HEK293 (cell line): ENCODE measurements around the gene SMURF2.
A peak's percentile ranks its signal among the peaks of the same experiment; 100 is the strongest.

ENCODE experiments used
- CTCF ChIA-PET: fragments of 350-600 bp; formaldehyde crosslinking; extraction: SDS; loops from one replicate; lab custom pipeline; 2021; ENCODE audit warnings: antibody characterized with exemption; lab: Yijun Ruan, JAX
- POLR2A ChIA-PET: fragments of 300-600 bp; formaldehyde crosslinking; extraction: SDS; loops from one replicate; lab custom pipeline; 2020; ENCODE audit warnings: antibody characterized with exemption, inconsistent platforms; lab: Yijun Ruan, JAX
- H3K27ac ChIP-seq: fragments of 200-500 bp; sonication (Bioruptor generic); 2 replicates; pipeline ENCODE4 v1.5.1; 2014; ENCODE audit warnings: low read depth, low read length, control low read depth, inconsistent platforms; ENCODE audit errors: extremely low read depth
- H3K36me3 ChIP-seq, 2 experiments: fragments of 200-500 bp in 1 of 2; sonication (Bioruptor generic) in 1 of 2; 1 replicate in 1 of 2; 2 replicates in 1 of 2; pipeline ENCODE4 v1.5.1; 2014 to 2017; ENCODE audit warnings: inconsistent platforms in 2 of 2, low read length in 2 of 2; ENCODE audit not compliant: control insufficient read depth in 2 of 2, insufficient read depth in 1 of 2
- H3K4me1 ChIP-seq: fragments of 200-500 bp; sonication (Bioruptor generic); 2 replicates; pipeline ENCODE4 v1.5.1; 2014; ENCODE audit warnings: mild to moderate bottlenecking, low read length, inconsistent platforms; ENCODE audit not compliant: control insufficient read depth, insufficient read depth
- H3K4me3 ChIP-seq: 2 replicates; pipeline ENCODE4 v1.5.1; 2011; ENCODE audit warnings: low read depth, mild to moderate bottlenecking, control low read depth, low read length, moderate library complexity
- H3K9me3 ChIP-seq: fragments of 200-500 bp; sonication (Bioruptor generic); 2 replicates; pipeline ENCODE4 v1.5.1; 2014; ENCODE audit warnings: low read depth, low read length, inconsistent platforms; ENCODE audit not compliant: control insufficient read depth, insufficient read depth
- BCL11B ChIP-seq: fragments of 450-650 bp; formaldehyde crosslinking; IDR thresholded peaks from 2 replicates; pipeline ENCODE4 v1.5.1; 2016; ENCODE audit warnings: low read depth, missing biosample characterization, missing genetic modification characterization
- CTCF ChIP-seq: fragments of 450-650 bp; formaldehyde crosslinking; IDR thresholded peaks from 2 replicates; pipeline ENCODE4 v1.5.1; 2016; ENCODE audit warnings: missing biosample characterization, missing genetic modification characterization
- ELK4 ChIP-seq: IDR thresholded peaks from 2 replicates; pipeline ENCODE4 v1.6.1; 2011; ENCODE audit warnings: mild to moderate bottlenecking, low read depth, low read length, borderline replicate concordance
- KLF1 ChIP-seq: fragments of 450-650 bp; formaldehyde crosslinking; IDR thresholded peaks from 2 replicates; pipeline ENCODE4 v1.5.1; 2016; ENCODE audit warnings: missing biosample characterization, missing genetic modification characterization
- KLF9 ChIP-seq: fragments of 450-650 bp; formaldehyde crosslinking; IDR thresholded peaks from 2 replicates; pipeline ENCODE4 v1.5.1; 2016; ENCODE audit warnings: missing biosample characterization, missing genetic modification characterization, low read depth
- OSR2 ChIP-seq: fragments of 450-650 bp; formaldehyde crosslinking; IDR thresholded peaks from 2 replicates; pipeline ENCODE4 v1.5.1; 2016; ENCODE audit warnings: missing biosample characterization, missing genetic modification characterization
- PRDM2 ChIP-seq: fragments of 450-650 bp; formaldehyde crosslinking; IDR thresholded peaks from 2 replicates; pipeline ENCODE4 v1.5.1; 2016; ENCODE audit warnings: missing biosample characterization, missing genetic modification characterization, borderline replicate concordance
- PRDM4 ChIP-seq: fragments of 450-650 bp; formaldehyde crosslinking; IDR thresholded peaks from 2 replicates; pipeline ENCODE4 v1.5.1; 2017; ENCODE audit warnings: missing biosample characterization, missing genetic modification characterization
- SP7 ChIP-seq: fragments of 450-650 bp; formaldehyde crosslinking; IDR thresholded peaks from 2 replicates; pipeline ENCODE4 v1.5.1; 2016; ENCODE audit warnings: missing biosample characterization, missing genetic modification characterization
- WT1 ChIP-seq: fragments of 450-650 bp; formaldehyde crosslinking; IDR thresholded peaks from 2 replicates; pipeline ENCODE4 v1.5.1; 2016; ENCODE audit warnings: missing biosample characterization, missing genetic modification characterization
- ZBTB26 ChIP-seq: fragments of 450-650 bp; formaldehyde crosslinking; optimal IDR thresholded peaks from 2 replicates; pipeline ENCODE3; 2016; ENCODE audit warnings: missing biosample characterization, mild to moderate bottlenecking, missing genetic modification characterization
- ZBTB6 ChIP-seq: fragments of 450-650 bp; formaldehyde crosslinking; IDR thresholded peaks from 2 replicates; pipeline ENCODE4 v1.5.1; 2017; ENCODE audit warnings: missing biosample characterization, missing genetic modification characterization
- ZFP69B ChIP-seq: fragments of 450-650 bp; formaldehyde crosslinking; IDR thresholded peaks from 2 replicates; pipeline ENCODE4 v1.5.1; 2016; ENCODE audit warnings: missing biosample characterization, missing genetic modification characterization
- ZNF157 ChIP-seq: fragments of 450-650 bp; formaldehyde crosslinking; IDR thresholded peaks from 2 replicates; pipeline ENCODE4 v1.5.1; 2016; ENCODE audit warnings: missing biosample characterization, missing genetic modification characterization
- ZNF341 ChIP-seq: fragments of 450-650 bp; formaldehyde crosslinking; IDR thresholded peaks from 2 replicates; pipeline ENCODE4; 2016; ENCODE audit warnings: low read depth, missing biosample characterization, missing genetic modification characterization
- ZNF521 ChIP-seq: fragments of 450-650 bp; formaldehyde crosslinking; IDR thresholded peaks from 2 replicates; pipeline ENCODE4 v1.5.1; 2017; ENCODE audit warnings: missing biosample characterization, mild to moderate bottlenecking, missing genetic modification characterization
- ZNF555 ChIP-seq: fragments of 450-650 bp; formaldehyde crosslinking; conservative IDR thresholded peaks from 2 replicates; pipeline ENCODE4 v1.5.1; 2017; ENCODE audit warnings: missing biosample characterization, mild to moderate bottlenecking, missing genetic modification characterization, inconsistent platforms
- ZNF747 ChIP-seq: fragments of 450-650 bp; formaldehyde crosslinking; IDR thresholded peaks from 2 replicates; pipeline ENCODE4 v1.5.1; 2016; ENCODE audit warnings: missing biosample characterization, missing genetic modification characterization
- ZSCAN16 ChIP-seq: fragments of 450-650 bp; formaldehyde crosslinking; IDR thresholded peaks from 2 replicates; pipeline ENCODE4 v1.5.1; 2016; ENCODE audit warnings: missing biosample characterization, missing genetic modification characterization

Gene SMURF2

GRCh38 chr17:64687961-64688360 lies 25.9 kb upstream of the SMURF2 start (continued):
- no peak for TF ChIP-seq WT1 (tag by site-specific recombination)
- no peak for TF ChIP-seq ZNF747 (tag by site-specific recombination)
- no peak for TF ChIP-seq ZNF157 (tag by site-specific recombination)
- TF ChIP-seq ZNF521 (tag by site-specific recombination): no peak
- no peak for TF ChIP-seq ZNF341 (tag by site-specific recombination)
- TF ChIP-seq, all 188 proteins: peak for 0

- peaks cover 2% of the 10 kb centered on the region; the same call in 1 of the 2 replicates for H3K4me1 ChIP-seq
- no peak for TF ChIP-seq OSR2 (tag by site-specific recombination)
- no peak for TF ChIP-seq BCL11B (tag by site-specific recombination)
- no peak for TF ChIP-seq ZFP69B (tag by site-specific recombination)
- no peak overlapping the region for H3K4me3 ChIP-seq
- no peak overlapping the region for H3K27ac ChIP-seq
- H3K9me3 ChIP-seq: no peaks in the 10 kb centered on the region
- H3K36me3 ChIP-seq: no peaks in the 10 kb centered on the region
- ChIA-PET POLR2A (no interaction called here), CTCF (interaction anchor here (0.9 to 1.1 kb wide), 2 partner anchors 38 to 196 kb away, joined by 3 read pairs; no protein-coding TSS in a partner anchor)
These were observed 25.3 kb upstream of the SMURF2 start for GRCh38 chr17:64687376-64687775.

GRCh38 chr17:64686705-64687104 lies 24.6 kb upstream of the SMURF2 start:
- Histone ChIP-seq H3K27ac (no peak overlapping the region), H3K4me1 (peaks cover 2% of the 10 kb centered on the region; the same call in 1 of the 2 replicates), H3K9me3 (no peaks in the 10 kb centered on the region), H3K4me3 (no peak overlapping the region), H3K36me3 (no peaks in the 10 kb centered on the region)
- POLR2A ChIA-PET: no interaction called here
- CTCF ChIA-PET: interaction anchor here (1.1 kb wide), 1 partner anchor 38 kb away, joined by 3 read pairs; no protein-coding TSS in a partner anchor
- no peak for TF ChIP-seq ZBTB26 (tag by site-specific recombination)
- no peak for TF ChIP-seq ZSCAN16 (tag by site-specific recombination)
- peak; percentile 48; the same call in 1 of the 2 replicates for TF ChIP-seq KLF9 (tag by site-specific recombination)
- TF ChIP-seq SP7 (tag by site-specific recombination): no peak
- TF ChIP-seq ZBTB6 (tag by site-specific recombination): 0 out of 2 replicates have a peak, but pooled peaks have one; percentile 59
- TF ChIP-seq ELK4: no peak
- TF ChIP-seq PRDM2 (tag by site-specific recombination): no peak
- no peak for TF ChIP-seq PRDM4 (tag by site-specific recombination)
- TF ChIP-seq CTCF (tag by site-specific recombination): no peak
- no peak for TF ChIP-seq ZNF555 (tag by site-specific recombination)
- TF ChIP-seq KLF1 (tag by site-specific recombination): 0 out of 2 replicates have a peak, but pooled peaks have one; percentile 41
